Duodenal mucosa (tissue), 2 donors: ENCODE measurements around the gene AJUBA.
A peak's percentile ranks its signal among the peaks of the same experiment; 100 is the strongest.

Experiments
- H3K27ac ChIP-seq: one replicate; pipeline ENCODE4 v1.7.0; 2013; ENCODE audit warnings: low read depth, low read length
- H3K27me3 ChIP-seq, 2 donors: one replicate each; pipeline ENCODE4 v1.7.0; 2013; ENCODE audit warnings: low read length in 2 of 2, control low read depth in 1 of 2; ENCODE audit not compliant: insufficient read depth in 2 of 2, control insufficient read depth in 1 of 2
- H3K36me3 ChIP-seq, 2 donors: one replicate each; pipeline ENCODE4 v1.7.0; 2013; ENCODE audit warnings: low read length in 2 of 2, control low read depth in 1 of 2; ENCODE audit not compliant: insufficient read depth in 2 of 2, control insufficient read depth in 1 of 2
- H3K4me1 ChIP-seq, 2 donors: one replicate each; pipeline ENCODE4 v1.7.0; 2013; ENCODE audit warnings: low read length in 2 of 2, control low read depth in 1 of 2; ENCODE audit not compliant: insufficient read depth in 2 of 2, control insufficient read depth in 1 of 2
- H3K4me3 ChIP-seq, 2 donors: one replicate each; pipeline ENCODE4 v1.7.0; 2013; ENCODE audit warnings: low read length in 2 of 2, low read depth in 1 of 2
- H3K9ac ChIP-seq, 2 donors: one replicate each; pipeline ENCODE4 v1.7.0; 2013; ENCODE audit warnings: low read length in 2 of 2, low read depth in 1 of 2
- H3K9me3 ChIP-seq, 2 donors: one replicate each; pipeline ENCODE4 v1.7.0; 2013; ENCODE audit warnings: low read length in 2 of 2, control low read depth in 1 of 2; ENCODE audit not compliant: control insufficient read depth in 1 of 2

AJUBA gene

GRCh38 chr14:22981090-22981875, 1.1 kb downstream of the AJUBA start:
- peaks cover 47 to 51% of the 10 kb centered on the region in 2 donors for H3K4me1 ChIP-seq
- H3K9ac ChIP-seq = peak overlapping the region in 1 of 2 donors; percentile 51
- H3K27ac ChIP-seq = no peak overlapping the region
- no peaks in the 10 kb centered on the region for H3K36me3 ChIP-seq
- H3K4me3 ChIP-seq = peak overlapping the region; percentile 42 to 95
- peaks cover 6 to 12% of the 10 kb centered on the region in 2 donors for H3K27me3 ChIP-seq
- H3K9me3 ChIP-seq = no peaks in the 10 kb centered on the region

GRCh38 chr14:22980672-22981089, 1.7 kb downstream of the AJUBA start:
- H3K9me3 ChIP-seq = no peaks in the 10 kb centered on the region
- peak overlapping the region in 1 of 2 donors; percentile 21 for H3K9ac ChIP-seq
- H3K4me3 ChIP-seq = peak overlapping the region; percentile 42 to 59
- H3K36me3 ChIP-seq = no peaks in the 10 kb centered on the region
- no peak overlapping the region for H3K27ac ChIP-seq
- peaks cover 6 to 12% of the 10 kb centered on the region in 2 donors for H3K27me3 ChIP-seq
- H3K4me1 ChIP-seq = peaks cover 48 to 54% of the 10 kb centered on the region in 2 donors

- Histone ChIP-seq H3K9ac (no peak overlapping the region), H3K4me1 (peaks cover 48 to 54% of the 10 kb centered on the region in 2 donors)
Observed at GRCh38 chr14:22979748-22980392, 2.5 kb downstream of the AJUBA start.

GRCh38 chr14:22978981-22979671, 3.2 kb downstream of the AJUBA start:
- H3K36me3 ChIP-seq = no peaks in the 10 kb centered on the region
- H3K9ac ChIP-seq = no peak overlapping the region
- no peak overlapping the region for H3K27ac ChIP-seq
- H3K27me3 ChIP-seq = peaks cover 6 to 12% of the 10 kb centered on the region in 2 donors
- no peak overlapping the region for H3K4me3 ChIP-seq
- no peaks in the 10 kb centered on the region for H3K9me3 ChIP-seq
- H3K4me1 ChIP-seq = peaks cover 48 to 54% of the 10 kb centered on the region in 2 donors

More at GRCh38 chr14:22979748-22980392, 2.5 kb downstream of the AJUBA start:
- Histone ChIP-seq H3K27ac (no peak overlapping the region), H3K4me3 (peak overlapping the region in 1 of 2 donors; percentile 23), H3K36me3 (no peaks in the 10 kb centered on the region), H3K9me3 (no peaks in the 10 kb centered on the region), H3K27me3 (peaks cover 6 to 12% of the 10 kb centered on the region in 2 donors)

- Histone ChIP-seq H3K27me3 (peaks cover 6 to 12% of the 10 kb centered on the region in 2 donors), H3K4me1 (peaks cover 47 to 54% of the 10 kb centered on the region in 2 donors), H3K4me3 (no peak overlapping the region), H3K9me3 (no peaks in the 10 kb centered on the region), H3K36me3 (no peaks in the 10 kb centered on the region), H3K9ac (no peak overlapping the region), H3K27ac (no peak overlapping the region)
Observed at GRCh38 chr14:22978487-22978837, 3.9 kb downstream of the AJUBA start.

- H3K27ac ChIP-seq = no peak overlapping the region
- H3K9ac ChIP-seq = no peak overlapping the region
Observed at GRCh38 chr14:22977684-22978486, 4.5 kb downstream of the AJUBA start.

GRCh38 chr14:22977434-22977683, 5.0 kb downstream of the AJUBA start:
- Histone ChIP-seq H3K27me3 (peaks cover 6 to 12% of the 10 kb centered on the region in 2 donors), H3K36me3 (no peaks in the 10 kb centered on the region), H3K4me1 (peaks cover 41 to 47% of the 10 kb centered on the region in 2 donors), H3K27ac (no peak overlapping the region), H3K9ac (no peak overlapping the region), H3K4me3 (no peak overlapping the region), H3K9me3 (no peaks in the 10 kb centered on the region)

More at GRCh38 chr14:22977684-22978486, 4.5 kb downstream of the AJUBA start:
- H3K4me1 ChIP-seq = peaks cover 42 to 49% of the 10 kb centered on the region in 2 donors
- H3K4me3 ChIP-seq = no peak overlapping the region
- H3K27me3 ChIP-seq = peaks cover 6 to 12% of the 10 kb centered on the region in 2 donors
- no peaks in the 10 kb centered on the region for H3K36me3 ChIP-seq
- H3K9me3 ChIP-seq = no peaks in the 10 kb centered on the region

GRCh38 chr14:22976620-22977433, 5.5 kb downstream of the AJUBA start:
- H3K4me1 ChIP-seq = peaks cover 41 to 42% of the 10 kb centered on the region in 2 donors
- no peak overlapping the region for H3K4me3 ChIP-seq
- H3K9ac ChIP-seq = no peak overlapping the region
- no peaks in the 10 kb centered on the region for H3K9me3 ChIP-seq
- H3K36me3 ChIP-seq = no peaks in the 10 kb centered on the region
- peaks cover 5 to 10% of the 10 kb centered on the region in 2 donors for H3K27me3 ChIP-seq
- H3K27ac ChIP-seq = no peak overlapping the region
